ENCODE measurements around the gene FOCAD.

- TF ChIP-seq TARDBP (IDR thresholded peaks at IDR 0.05; ENCODE audit: borderline replicate concordance), result no peak
- no peak for TF ChIP-seq SP1 (IDR thresholded peaks at IDR 0.05; ENCODE audit: low read depth, low read length)
- no peak for TF ChIP-seq POLR2A (IDR thresholded peaks at IDR 0.05; ENCODE audit: low read depth, low read length)
- TF ChIP-seq ZBTB33 (IDR thresholded peaks at IDR 0.05), result no peak
- no peak for TF ChIP-seq ESRRA (IDR thresholded peaks at IDR 0.05; ENCODE audit: low read length)
- no peak for TF ChIP-seq POLR2AphosphoS5 (IDR thresholded peaks at IDR 0.05; ENCODE audit: low read length)
- TF ChIP-seq BACH1 (IDR thresholded peaks at IDR 0.05; ENCODE audit: borderline replicate concordance), result no peak
- no peak for TF ChIP-seq EP300 (IDR thresholded peaks at IDR 0.05; ENCODE audit: borderline replicate concordance in 1 of 2, control insufficient read depth in 1 of 2, low read depth in 2 of 2, low read length in 2 of 2)
- no peak for TF ChIP-seq CTCF (IDR thresholded peaks at IDR 0.05 in 2 of 3, conservative IDR thresholded peaks at IDR 0.05 in 1 of 3; ENCODE audit: control insufficient read depth in 2 of 3, extremely low read depth in 1 of 3, insufficient read depth in 1 of 3, low read depth in 3 of 3, low read length in 3 of 3)
- TF ChIP-seq NBN (IDR thresholded peaks at IDR 0.05), result no peak
Measured at GRCh38 chr9:20929276-20929675, 245.2 kb downstream of the FOCAD start.
